PFSK-1 (cell line): ENCODE results near the gene SCYL3.

Experiments
- FOXP2 ChIP-seq: optimal IDR thresholded peaks from 2 replicates; pipeline ENCODE3; 2011; ENCODE audit warnings: borderline replicate concordance, control low read depth, inconsistent platforms; ENCODE audit not compliant: insufficient read depth; ENCODE audit errors: extremely low read length, extremely low read depth
- REST ChIP-seq, 2 experiments: IDR thresholded peaks; 2 replicates each; pipeline versions ENCODE4 v1.6.1 to v1.8.0; 2011 to 2012; ENCODE audit warnings: low read depth in 2 of 2, low read length in 2 of 2, control low read depth in 1 of 2, inconsistent platforms in 1 of 2, mild to moderate bottlenecking in 1 of 2, moderate library complexity in 1 of 2; ENCODE audit not compliant: insufficient read depth in 1 of 2

- TF ChIP-seq FOXP2 (no peak), REST (IDR thresholded peaks at IDR 0.05; ENCODE audit: insufficient read depth in 1 of 2, low read depth in 2 of 2, low read length in 2 of 2) (no peak)
Observed at GRCh38 chr1:169896013-169896412, 2.3 kb upstream of the SCYL3 start.
